HCT116 (cell line): Measurements from ENCODE around the gene RANBP1. TPM values are rescaled to one million over a fixed set of nuclear protein-coding genes. Genes with fewer than 3 reads are reported as not detected.

ENCODE experiments used
- ATAC-seq: fragments of 200-7000 bp; cut with Tn5 transposase; 2 replicates; pipeline ENCODE4 v1.9.1; 2020; ENCODE audit warnings: mild to moderate bottlenecking, moderate library complexity
- BruUV-seq: library from RNA; stranded (reverse); fragments of 400-500 nt; replicated peaks from 2 replicates; lab custom pipeline; 2021; lab: Mats Ljungman, UMichigan
- CTCF ChIA-PET: fragments of 300-600 bp; sonication (Branson Sonifier 250); formaldehyde crosslinking; loops from one replicate; lab custom pipeline; 2021; ENCODE audit warnings: antibody characterized with exemption; lab: Charles Lee
- POLR2A ChIA-PET: fragments of 300-600, 350-600 bp; sonication (Branson Sonifier 250); formaldehyde crosslinking; loops from one replicate; lab custom pipeline; 2021; ENCODE audit warnings: antibody characterized with exemption; lab: Charles Lee
- RAD21 ChIA-PET, 2 experiments: fragments of 300-600 bp; sonication (Branson Sonifier 250); formaldehyde crosslinking; loops; one replicate each; lab custom pipeline; 2023; ENCODE audit warnings: low total read pairs in 2 of 2; ENCODE audit not compliant: uncharacterized antibody in 2 of 2, unreplicated experiment in 2 of 2, low non-redundant PET in 1 of 2; lab: Charles Lee
- DNase-seq: peaks from one replicate; pipeline ENCODE4 v3.0.0-alpha.2; 2010; ENCODE audit warnings: low read depth, low spot score
- H2AFZ ChIP-seq: fragments of 200-600 bp; shearing (Covaris generic), sonication (generic); 2 replicates; pipeline ENCODE4 v1.6.1; 2017; ENCODE audit warnings: low read depth, mixed run types, mixed read lengths, antibody characterized with exemption, low read length; ENCODE audit not compliant: poor library complexity, severe bottlenecking
- H3K27ac ChIP-seq: 2 replicates; pipeline ENCODE4 v1.5.1; 2012; ENCODE audit warnings: low read depth, low read length
- H3K27me3 ChIP-seq: fragments of 200-600 bp; sonication (generic); 2 replicates; pipeline ENCODE4 v1.6.1; 2016; ENCODE audit warnings: mixed run types, low read length, mixed read lengths; ENCODE audit not compliant: insufficient read depth
- H3K36me3 ChIP-seq, 2 experiments: fragments of 200-500 bp in 1 of 2; fragments of 200-600 bp in 1 of 2; sonication (Bioruptor generic) in 1 of 2; sonication (generic) in 1 of 2; 2 replicates each; pipeline versions ENCODE4 v1.5.1 to v1.6.1; 2014 to 2016; ENCODE audit warnings: low read length in 2 of 2, inconsistent platforms in 1 of 2, mixed read lengths in 1 of 2, mixed run types in 1 of 2; ENCODE audit not compliant: insufficient read depth in 2 of 2, control insufficient read depth in 1 of 2
- H3K4me1 ChIP-seq, 2 experiments: fragments of 200-600 bp in 1 of 2; sonication (generic) in 1 of 2; 2 replicates each; pipeline versions ENCODE4 v1.5.1 to v1.6.1; 2012 to 2017; ENCODE audit warnings: low read length in 2 of 2, inconsistent platforms in 1 of 2, mild to moderate bottlenecking in 1 of 2, mixed read lengths in 1 of 2, mixed run types in 1 of 2, moderate library complexity in 1 of 2; ENCODE audit not compliant: insufficient read depth in 2 of 2, control insufficient read depth in 1 of 2
- H3K4me2 ChIP-seq: fragments of 200-600 bp; sonication (generic); 2 replicates; pipeline ENCODE4 v1.6.1; 2017; ENCODE audit warnings: mixed run types, low read length, mixed read lengths
- H3K4me3 ChIP-seq, 2 experiments: fragments of 200-600 bp in 1 of 2; sonication (generic) in 1 of 2; replicated peaks in 1 of 2; 2 replicates each; pipeline ENCODE4 v1.5.1; 2011 to 2016; ENCODE audit warnings: low read length in 2 of 2, control low read depth in 1 of 2, low read depth in 1 of 2, mild to moderate bottlenecking in 1 of 2, mixed read lengths in 1 of 2, mixed run types in 1 of 2
- H3K79me2 ChIP-seq: fragments of 200-600 bp; sonication (generic); 2 replicates; pipeline ENCODE4 v1.6.1; 2017; ENCODE audit warnings: mild to moderate bottlenecking, mixed run types, low read length, moderate library complexity, mixed read lengths; ENCODE audit not compliant: insufficient read depth
- H3K9ac ChIP-seq: fragments of 200-600 bp; sonication (generic); 2 replicates; pipeline ENCODE4 v1.6.1; 2016; ENCODE audit warnings: low read length, mixed read lengths
- H3K9me2 ChIP-seq: fragments of 200-600 bp; sonication (generic), shearing (Covaris generic); 2 replicates; pipeline ENCODE4 v1.6.1; 2017; ENCODE audit warnings: mixed run types, mild to moderate bottlenecking, moderate library complexity; ENCODE audit not compliant: insufficient read depth
- H3K9me3 ChIP-seq, 2 experiments: fragments of 200-500 bp in 1 of 2; fragments of 200-600 bp in 1 of 2; sonication (Bioruptor generic) in 1 of 2; sonication (generic) in 1 of 2; 2 replicates each; pipeline ENCODE4 v1.6.1; 2014 to 2017; ENCODE audit warnings: low read length in 2 of 2, mixed read lengths in 2 of 2, inconsistent platforms in 1 of 2, low read depth in 1 of 2, mild to moderate bottlenecking in 1 of 2, mixed run types in 1 of 2, moderate library complexity in 1 of 2; ENCODE audit not compliant: control insufficient read depth in 1 of 2, insufficient read depth in 1 of 2
- H4K20me1 ChIP-seq: fragments of 200-600 bp; sonication (generic), shearing (Covaris generic); 2 replicates; pipeline ENCODE4 v1.6.1; 2017; ENCODE audit warnings: mixed run types, mild to moderate bottlenecking, moderate library complexity; ENCODE audit not compliant: insufficient read depth
- EZH2 ChIP-seq: fragments of 200-600 bp; sonication (generic); IDR thresholded peaks from 2 replicates; pipeline ENCODE4 v1.6.1; 2017; ENCODE audit warnings: antibody characterized with exemption, mixed run types
- EZH2phosphoT487 ChIP-seq: fragments of 200-600 bp; IDR thresholded peaks from 2 replicates; pipeline ENCODE4 v1.6.1; 2018; ENCODE audit warnings: antibody characterized with exemption, borderline replicate concordance
- FOSL1 ChIP-seq: IDR thresholded peaks from 2 replicates; pipeline ENCODE4 v1.6.1; 2012; ENCODE audit warnings: low read depth
- JUND ChIP-seq: IDR thresholded peaks from 2 replicates; pipeline ENCODE4 v1.6.1; 2012
- POLR2AphosphoS5 ChIP-seq: IDR thresholded peaks from 2 replicates; pipeline ENCODE4 v1.6.1; 2011; ENCODE audit warnings: mild to moderate bottlenecking, low read depth, low read length, moderate library complexity
- RAD21 ChIP-seq: IDR thresholded peaks from 2 replicates; pipeline ENCODE4 v1.6.1; 2012; ENCODE audit warnings: low read depth, mild to moderate bottlenecking
- intact Hi-C: fragments of 100-400 bp; cut with micrococcal nuclease; formaldehyde crosslinking; loops from 2 replicates; pipeline ENCODE4 v1.10.0; 2022
- total RNA-seq: library from RNA; stranded (reverse); gene quantifications from one replicate; pipeline ENCODE4 v1.2.1, GENCODE V29; 2021; ENCODE audit not compliant: unreplicated experiment
- TF ChIP-seq, protein P1 (sequence below): IDR thresholded peaks from 2 replicates; pipeline ENCODE4 v1.6.1; 2011; ENCODE audit warnings: mild to moderate bottlenecking, low read length, moderate library complexity; ENCODE audit not compliant: insufficient replicate concordance; ENCODE audit errors: extremely low read depth

Gene RANBP1
- total RNA-seq, 1 experiment from 2014 or later: 351 TPM

DNA sequence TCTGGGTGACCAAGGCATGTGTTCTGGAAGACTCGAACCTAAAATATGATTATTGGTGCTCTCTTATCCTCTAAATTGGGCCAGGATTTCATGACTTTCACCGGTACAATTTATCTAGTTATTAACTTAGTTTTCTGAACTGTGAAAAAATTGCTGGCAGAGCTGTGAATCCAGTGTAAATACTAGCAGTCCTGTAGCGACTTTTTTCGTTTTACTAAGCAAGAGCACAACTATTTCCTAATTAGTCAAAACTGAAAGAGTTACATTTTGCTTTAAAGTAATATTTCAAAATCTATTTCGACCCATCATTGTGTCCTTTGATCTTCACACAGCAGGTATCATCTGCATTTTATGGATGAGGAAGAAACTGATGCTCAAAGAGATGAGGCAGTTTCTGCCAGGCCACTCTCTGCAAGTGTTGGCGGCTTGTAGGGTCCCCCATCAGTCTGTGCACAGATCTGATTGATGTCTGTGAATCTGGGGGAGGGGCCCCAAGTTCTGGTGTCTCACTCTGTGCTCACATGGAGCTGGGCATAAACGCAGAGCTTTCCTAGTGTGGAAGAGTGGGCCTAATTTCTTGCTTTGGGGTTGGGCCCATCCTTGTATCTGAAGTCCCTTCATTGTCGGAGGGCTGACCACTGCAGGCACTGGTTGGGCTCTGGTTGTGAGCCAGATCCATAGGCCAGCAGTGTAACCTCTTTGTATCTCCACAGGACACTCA lies 2.6 kb downstream of the RANBP1 start:
- Histone ChIP-seq H3K36me3 (peaks cover 24 to 43% of the 10 kb centered on the region in 2 experiments), H3K9ac (peak overlapping the region; percentile 99), H3K4me3 (peak overlapping the region; percentile 96 to 97), H3K79me2 (peaks cover 90% of the 10 kb centered on the region), H3K27ac (peak overlapping the region; percentile 79), H3K4me2 (peak overlapping the region; percentile 91), H3K9me2 (no peaks in the 10 kb centered on the region), H3K9me3 (no peaks in the 10 kb centered on the region), H3K4me1 (peaks cover 12 to 27% of the 10 kb centered on the region in 2 experiments), H3K27me3 (no peaks in the 10 kb centered on the region), H4K20me1 (no peaks in the 10 kb centered on the region), H2AFZ (no peak overlapping the region)
- CTCF ChIA-PET: interaction anchor here (1.7 kb wide), 1 partner anchor 11 kb away, joined by 3 read pairs; no protein-coding TSS in a partner anchor
- RAD21 ChIA-PET: no interaction called here
- ATAC-seq (no peak), DNase-seq (no peak)
- intact Hi-C loops: loop anchor here (10.0 kb wide), 1 partner anchor 154 kb away; no protein-coding TSS in a partner anchor
- POLR2A ChIA-PET: no interaction called here
- TF ChIP-seq RAD21: no peak
- no peak for TF ChIP-seq JUND
- TF ChIP-seq POLR2AphosphoS5: no peak
- TF ChIP-seq EZH2: no peak
- TF ChIP-seq, protein P1, sequence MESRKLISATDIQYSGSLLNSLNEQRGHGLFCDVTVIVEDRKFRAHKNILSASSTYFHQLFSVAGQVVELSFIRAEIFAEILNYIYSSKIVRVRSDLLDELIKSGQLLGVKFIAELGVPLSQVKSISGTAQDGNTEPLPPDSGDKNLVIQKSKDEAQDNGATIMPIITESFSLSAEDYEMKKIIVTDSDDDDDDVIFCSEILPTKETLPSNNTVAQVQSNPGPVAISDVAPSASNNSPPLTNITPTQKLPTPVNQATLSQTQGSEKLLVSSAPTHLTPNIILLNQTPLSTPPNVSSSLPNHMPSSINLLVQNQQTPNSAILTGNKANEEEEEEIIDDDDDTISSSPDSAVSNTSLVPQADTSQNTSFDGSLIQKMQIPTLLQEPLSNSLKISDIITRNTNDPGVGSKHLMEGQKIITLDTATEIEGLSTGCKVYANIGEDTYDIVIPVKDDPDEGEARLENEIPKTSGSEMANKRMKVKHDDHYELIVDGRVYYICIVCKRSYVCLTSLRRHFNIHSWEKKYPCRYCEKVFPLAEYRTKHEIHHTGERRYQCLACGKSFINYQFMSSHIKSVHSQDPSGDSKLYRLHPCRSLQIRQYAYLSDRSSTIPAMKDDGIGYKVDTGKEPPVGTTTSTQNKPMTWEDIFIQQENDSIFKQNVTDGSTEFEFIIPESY: no peak
- no peak for TF ChIP-seq EZH2phosphoT487
- no peak for TF ChIP-seq FOSL1
- TSS peak; percentile 68 for BruUV-seq
